ENCODE data around the gene CDC34.

The CDC34 gene

DNA sequence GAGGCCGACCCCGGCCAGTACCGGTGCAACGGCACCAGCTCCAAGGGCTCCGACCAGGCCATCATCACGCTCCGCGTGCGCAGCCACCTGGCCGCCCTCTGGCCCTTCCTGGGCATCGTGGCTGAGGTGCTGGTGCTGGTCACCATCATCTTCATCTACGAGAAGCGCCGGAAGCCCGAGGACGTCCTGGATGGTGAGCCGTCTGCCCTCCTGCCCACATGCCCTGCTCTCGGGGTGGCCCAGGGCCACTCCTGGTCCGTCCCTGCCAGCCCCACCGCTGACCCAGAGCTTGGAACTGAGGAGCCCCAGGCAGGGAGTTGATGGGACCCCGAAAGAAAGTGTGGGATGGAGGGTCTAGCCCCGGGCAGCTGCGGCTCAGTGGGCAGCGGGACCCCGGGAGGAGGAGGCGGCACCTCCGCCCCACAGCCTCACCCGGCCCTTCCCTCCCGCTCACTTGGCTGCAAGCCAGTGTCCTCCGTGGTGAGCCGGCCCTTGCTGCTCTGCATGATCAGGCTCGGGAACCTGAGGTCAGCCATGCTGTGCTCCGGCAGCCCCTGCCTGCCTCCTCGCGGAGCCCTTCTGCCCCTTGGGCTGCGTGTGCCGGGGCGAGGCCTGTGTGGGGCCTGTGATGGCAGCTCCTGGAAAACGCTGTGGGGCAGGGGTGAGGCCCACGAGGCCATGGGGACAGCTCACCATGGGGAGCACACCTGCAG is 50.0 kb downstream of the CDC34 start:
- ATAC-seq (ENCODE audit: insufficient read depth, low read depth) = no peak
- no peak overlapping the region for H3K4me2 ChIP-seq (ENCODE audit: insufficient read depth, low read length)
- TF ChIP-seq CTCF (IDR thresholded peaks at IDR 0.05; ENCODE audit: borderline replicate concordance, extremely low read depth, low read length, poor library complexity, severe bottlenecking) (no peak), EZH2 (IDR thresholded peaks at IDR 0.05; ENCODE audit: borderline replicate concordance, low read depth, low read length, severe bottlenecking) (no peak)
- no peaks in the 10 kb centered on the region for H3K27me3 ChIP-seq (ENCODE audit: insufficient read depth, low read length, poor library complexity)
- DNase-seq = no peak
- H4K20me1 ChIP-seq (ENCODE audit: insufficient read depth, low read length) = peaks cover 81% of the 10 kb centered on the region
- peaks cover 60% of the 10 kb centered on the region for H3K36me3 ChIP-seq (ENCODE audit: insufficient read depth, low read length)
- no peaks in the 10 kb centered on the region for H3K9me3 ChIP-seq (ENCODE audit: insufficient read depth, low read length, severe bottlenecking)
- no peak overlapping the region for H3K27ac ChIP-seq (ENCODE audit: low read length)
- no peak overlapping the region for H2AFZ ChIP-seq (ENCODE audit: low read depth, low read length)
- 0 out of 2 replicates have a peak, but pooled peaks cover 6% of the 10 kb centered on the region for H3K4me1 ChIP-seq (ENCODE audit: insufficient read depth, low read length)
- H3K4me3 ChIP-seq (ENCODE audit: low read depth in 1 of 2, low read length in 2 of 2) = no peak overlapping the region
- no peak overlapping the region for H3K9ac ChIP-seq (ENCODE audit: low read depth, low read length)
- peaks cover 43% of the 10 kb centered on the region for H3K79me2 ChIP-seq (ENCODE audit: insufficient read depth, low read length)

GRCh38 chr19:582497-583197 is 51.1 kb downstream of the CDC34 start:
- Histone ChIP-seq H3K4me3 (ENCODE audit: low read depth in 1 of 2, low read length in 2 of 2) (no peak overlapping the region), H4K20me1 (ENCODE audit: insufficient read depth, low read length) (peaks cover 72% of the 10 kb centered on the region), H2AFZ (ENCODE audit: low read depth, low read length) (no peak overlapping the region), H3K9ac (ENCODE audit: low read depth, low read length) (no peak overlapping the region), H3K4me1 (ENCODE audit: insufficient read depth, low read length) (peaks cover under 1% of the 10 kb centered on the region; the same call in 1 of the 2 replicates), H3K27ac (ENCODE audit: low read length) (no peak overlapping the region), H3K36me3 (ENCODE audit: insufficient read depth, low read length) (peaks cover 49% of the 10 kb centered on the region), H3K9me3 (ENCODE audit: insufficient read depth, low read length, severe bottlenecking) (no peaks in the 10 kb centered on the region), H3K79me2 (ENCODE audit: insufficient read depth, low read length) (peaks cover 32% of the 10 kb centered on the region), H3K4me2 (ENCODE audit: insufficient read depth, low read length) (no peak overlapping the region), H3K27me3 (ENCODE audit: insufficient read depth, low read length, poor library complexity) (no peaks in the 10 kb centered on the region)
- DNase-seq = no peak
- no peak for TF ChIP-seq EZH2 (IDR thresholded peaks at IDR 0.05; ENCODE audit: borderline replicate concordance, low read depth, low read length, severe bottlenecking)
- no peak for TF ChIP-seq CTCF (IDR thresholded peaks at IDR 0.05; ENCODE audit: borderline replicate concordance, extremely low read depth, low read length, poor library complexity, severe bottlenecking)
- ATAC-seq (ENCODE audit: insufficient read depth, low read depth) = no peak

GRCh38 chr19:583198-583967 is 51.8 kb downstream of the CDC34 start:
- Histone ChIP-seq H3K27me3 (ENCODE audit: insufficient read depth, low read length, poor library complexity) (peaks cover under 1% of the 10 kb centered on the region), H3K36me3 (ENCODE audit: insufficient read depth, low read length) (peaks cover 42% of the 10 kb centered on the region), H4K20me1 (ENCODE audit: insufficient read depth, low read length) (peaks cover 66% of the 10 kb centered on the region), H3K9ac (ENCODE audit: low read depth, low read length) (no peak overlapping the region), H3K27ac (ENCODE audit: low read length) (no peak overlapping the region), H3K4me3 (ENCODE audit: low read depth in 1 of 2, low read length in 2 of 2) (no peak overlapping the region), H3K4me1 (ENCODE audit: insufficient read depth, low read length) (peaks cover 6% of the 10 kb centered on the region; the same call in 1 of the 2 replicates), H3K4me2 (ENCODE audit: insufficient read depth, low read length) (no peak overlapping the region), H3K9me3 (ENCODE audit: insufficient read depth, low read length, severe bottlenecking) (no peaks in the 10 kb centered on the region), H3K79me2 (ENCODE audit: insufficient read depth, low read length) (peaks cover 25% of the 10 kb centered on the region), H2AFZ (ENCODE audit: low read depth, low read length) (no peak overlapping the region)
- DNase-seq = no peak
- ATAC-seq (ENCODE audit: insufficient read depth, low read depth) = no peak
- TF ChIP-seq EZH2 (IDR thresholded peaks at IDR 0.05; ENCODE audit: borderline replicate concordance, low read depth, low read length, severe bottlenecking) (no peak), CTCF (IDR thresholded peaks at IDR 0.05; ENCODE audit: borderline replicate concordance, extremely low read depth, low read length, poor library complexity, severe bottlenecking) (no peak)

Data from DND-41 (cell line).